Measurements from ENCODE around the gene CACNG8.

DNA sequence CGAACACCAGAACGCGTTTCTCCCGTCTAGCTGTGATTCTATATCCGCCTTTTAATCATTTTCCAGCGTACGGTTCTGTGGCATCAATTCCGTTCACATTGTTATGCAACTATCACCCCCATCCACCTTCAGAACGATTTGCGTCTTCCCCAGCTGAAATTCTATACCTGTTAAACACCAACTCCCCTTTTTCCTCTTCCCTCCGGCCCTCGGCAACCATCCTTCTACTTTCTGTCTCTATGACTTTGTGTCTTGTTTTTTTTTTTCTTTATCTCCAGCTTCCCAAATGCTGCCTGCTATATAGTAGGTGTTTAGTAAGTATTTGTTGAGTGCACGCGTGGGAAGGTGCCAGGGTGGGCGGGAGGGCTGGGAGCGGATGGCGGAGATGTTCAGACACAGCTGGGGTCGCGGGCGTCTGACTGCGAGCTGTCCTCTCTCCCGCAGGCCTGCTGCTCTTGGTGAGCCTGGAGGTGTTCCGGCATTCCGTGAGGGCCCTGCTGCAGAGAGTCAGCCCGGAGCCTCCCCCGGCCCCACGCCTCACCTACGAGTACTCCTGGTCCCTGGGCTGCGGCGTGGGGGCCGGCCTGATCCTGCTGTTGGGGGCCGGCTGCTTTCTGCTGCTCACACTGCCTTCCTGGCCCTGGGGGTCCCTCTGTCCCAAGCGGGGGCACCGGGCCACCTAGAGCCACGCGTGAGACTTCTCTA, 48.9 kb downstream of the CACNG8 start:
- TF ChIP-seq, protein P1, sequence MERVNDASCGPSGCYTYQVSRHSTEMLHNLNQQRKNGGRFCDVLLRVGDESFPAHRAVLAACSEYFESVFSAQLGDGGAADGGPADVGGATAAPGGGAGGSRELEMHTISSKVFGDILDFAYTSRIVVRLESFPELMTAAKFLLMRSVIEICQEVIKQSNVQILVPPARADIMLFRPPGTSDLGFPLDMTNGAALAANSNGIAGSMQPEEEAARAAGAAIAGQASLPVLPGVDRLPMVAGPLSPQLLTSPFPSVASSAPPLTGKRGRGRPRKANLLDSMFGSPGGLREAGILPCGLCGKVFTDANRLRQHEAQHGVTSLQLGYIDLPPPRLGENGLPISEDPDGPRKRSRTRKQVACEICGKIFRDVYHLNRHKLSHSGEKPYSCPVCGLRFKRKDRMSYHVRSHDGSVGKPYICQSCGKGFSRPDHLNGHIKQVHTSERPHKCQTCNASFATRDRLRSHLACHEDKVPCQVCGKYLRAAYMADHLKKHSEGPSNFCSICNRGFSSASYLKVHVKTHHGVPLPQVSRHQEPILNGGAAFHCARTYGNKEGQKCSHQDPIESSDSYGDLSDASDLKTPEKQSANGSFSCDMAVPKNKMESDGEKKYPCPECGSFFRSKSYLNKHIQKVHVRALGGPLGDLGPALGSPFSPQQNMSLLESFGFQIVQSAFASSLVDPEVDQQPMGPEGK (CRISPR knock-in tag; IDR thresholded peaks at IDR 0.05; ENCODE audit: borderline replicate concordance), result no peak
- TF ChIP-seq ZC3H10 (CRISPR knock-in tag; IDR thresholded peaks at IDR 0.05) (no peak), TOX (CRISPR knock-in tag; IDR thresholded peaks at IDR 0.05; ENCODE audit: borderline replicate concordance) (no peak), SNAI2 (CRISPR knock-in tag; IDR thresholded peaks at IDR 0.05) (no peak), ZFP3 (CRISPR knock-in tag; IDR thresholded peaks at IDR 0.05) (no peak), RARB (CRISPR knock-in tag; IDR thresholded peaks at IDR 0.05) (no peak)
- TF ChIP-seq, protein P2, sequence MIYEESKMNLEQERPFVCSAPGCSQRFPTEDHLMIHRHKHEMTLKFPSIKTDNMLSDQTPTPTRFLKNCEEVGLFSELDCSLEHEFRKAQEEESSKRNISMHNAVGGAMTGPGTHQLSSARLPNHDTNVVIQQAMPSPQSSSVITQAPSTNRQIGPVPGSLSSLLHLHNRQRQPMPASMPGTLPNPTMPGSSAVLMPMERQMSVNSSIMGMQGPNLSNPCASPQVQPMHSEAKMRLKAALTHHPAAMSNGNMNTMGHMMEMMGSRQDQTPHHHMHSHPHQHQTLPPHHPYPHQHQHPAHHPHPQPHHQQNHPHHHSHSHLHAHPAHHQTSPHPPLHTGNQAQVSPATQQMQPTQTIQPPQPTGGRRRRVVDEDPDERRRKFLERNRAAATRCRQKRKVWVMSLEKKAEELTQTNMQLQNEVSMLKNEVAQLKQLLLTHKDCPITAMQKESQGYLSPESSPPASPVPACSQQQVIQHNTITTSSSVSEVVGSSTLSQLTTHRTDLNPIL (CRISPR knock-in tag; IDR thresholded peaks at IDR 0.05; ENCODE audit: low read depth), result no peak

All from SK-N-SH treated with all-trans-retinoic acid at 6 μM for 48 hours (cell line).